Measurements from ENCODE around the gene PAQR9.

Gene PAQR9

DNA sequence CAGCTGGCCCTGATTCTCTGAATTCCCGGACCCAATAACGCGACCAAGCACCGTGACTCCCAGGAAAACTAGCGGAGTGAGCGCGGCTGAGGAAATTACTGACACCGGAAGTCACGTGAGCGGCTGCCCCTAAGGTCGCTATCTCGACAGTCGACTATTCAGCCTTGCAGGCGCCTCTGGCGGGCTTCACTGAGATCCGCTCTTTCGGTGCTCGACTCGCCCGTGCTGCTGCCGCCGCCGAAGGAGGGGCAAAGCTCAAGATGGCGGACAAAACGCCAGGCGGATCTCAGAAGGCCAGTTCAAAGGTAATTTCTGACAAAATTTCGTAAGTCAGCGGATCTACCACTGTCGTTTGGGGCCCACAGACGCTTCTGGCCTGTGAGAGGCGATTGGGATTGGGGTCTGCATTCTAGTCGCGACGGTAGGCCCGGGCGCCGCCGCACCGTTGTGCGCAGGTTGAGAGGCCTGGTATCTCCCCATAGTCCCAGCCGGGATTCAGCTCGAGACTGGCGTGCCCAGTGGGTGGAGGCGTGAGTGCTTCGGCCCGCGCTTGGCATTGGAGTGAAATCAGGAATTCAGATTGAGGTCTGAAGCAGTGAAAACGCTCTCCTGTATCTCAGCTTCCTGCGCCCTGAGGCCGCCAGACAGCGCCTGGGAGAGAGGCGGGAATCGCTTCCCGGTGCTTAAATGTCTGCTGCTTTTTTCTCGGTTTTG, 38.1 kb upstream of the PAQR9 start, which contains the start of gene U2SURP:
TSS of gene U2SURP (plus strand) at position 202 of the 714 bp plus-strand sequence. CDS start at position 261, 59 bp downstream.
- peak; percentile 99 for DNase-seq (ENCODE audit: low read depth, low spot score)
- peak within 1 kb of the TSS; percentile 99 for H3K4me3 ChIP-seq (ENCODE audit: low read depth, low read length)
- in situ Hi-C loops (cut with HindIII; ENCODE audit: low sequenced_read_pairs), result no loop called here
- TF ChIP-seq, protein P1, sequence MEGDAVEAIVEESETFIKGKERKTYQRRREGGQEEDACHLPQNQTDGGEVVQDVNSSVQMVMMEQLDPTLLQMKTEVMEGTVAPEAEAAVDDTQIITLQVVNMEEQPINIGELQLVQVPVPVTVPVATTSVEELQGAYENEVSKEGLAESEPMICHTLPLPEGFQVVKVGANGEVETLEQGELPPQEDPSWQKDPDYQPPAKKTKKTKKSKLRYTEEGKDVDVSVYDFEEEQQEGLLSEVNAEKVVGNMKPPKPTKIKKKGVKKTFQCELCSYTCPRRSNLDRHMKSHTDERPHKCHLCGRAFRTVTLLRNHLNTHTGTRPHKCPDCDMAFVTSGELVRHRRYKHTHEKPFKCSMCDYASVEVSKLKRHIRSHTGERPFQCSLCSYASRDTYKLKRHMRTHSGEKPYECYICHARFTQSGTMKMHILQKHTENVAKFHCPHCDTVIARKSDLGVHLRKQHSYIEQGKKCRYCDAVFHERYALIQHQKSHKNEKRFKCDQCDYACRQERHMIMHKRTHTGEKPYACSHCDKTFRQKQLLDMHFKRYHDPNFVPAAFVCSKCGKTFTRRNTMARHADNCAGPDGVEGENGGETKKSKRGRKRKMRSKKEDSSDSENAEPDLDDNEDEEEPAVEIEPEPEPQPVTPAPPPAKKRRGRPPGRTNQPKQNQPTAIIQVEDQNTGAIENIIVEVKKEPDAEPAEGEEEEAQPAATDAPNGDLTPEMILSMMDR (IDR thresholded peaks at IDR 0.05; ENCODE audit: low read depth, low read length), result no peak

DNA sequence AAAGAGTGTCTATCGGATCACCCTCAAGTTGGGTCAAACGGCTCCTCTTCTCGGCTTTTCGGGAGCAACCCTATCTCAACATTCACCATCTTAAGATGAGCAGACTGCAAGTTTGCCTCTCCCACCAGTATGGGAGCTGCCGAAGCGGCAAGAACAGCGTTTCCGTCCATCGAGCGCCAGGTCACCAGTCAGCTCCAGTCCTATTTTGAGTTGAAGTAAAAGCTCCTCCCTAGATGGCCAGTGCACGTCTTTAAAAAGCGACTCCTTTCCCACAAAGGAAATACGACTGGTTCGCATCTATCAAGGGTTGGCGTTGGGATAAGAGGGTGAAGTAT, 37.5 kb upstream of the PAQR9 start:
- peak overlapping the region; percentile 99 for H3K4me3 ChIP-seq (ENCODE audit: low read depth, low read length)
- in situ Hi-C loops (cut with HindIII; ENCODE audit: low sequenced_read_pairs), result no loop called here
- DNase-seq (ENCODE audit: low read depth, low spot score), result no peak
- TF ChIP-seq, protein P1 (IDR thresholded peaks at IDR 0.05; ENCODE audit: low read depth, low read length), result no peak

DNA sequence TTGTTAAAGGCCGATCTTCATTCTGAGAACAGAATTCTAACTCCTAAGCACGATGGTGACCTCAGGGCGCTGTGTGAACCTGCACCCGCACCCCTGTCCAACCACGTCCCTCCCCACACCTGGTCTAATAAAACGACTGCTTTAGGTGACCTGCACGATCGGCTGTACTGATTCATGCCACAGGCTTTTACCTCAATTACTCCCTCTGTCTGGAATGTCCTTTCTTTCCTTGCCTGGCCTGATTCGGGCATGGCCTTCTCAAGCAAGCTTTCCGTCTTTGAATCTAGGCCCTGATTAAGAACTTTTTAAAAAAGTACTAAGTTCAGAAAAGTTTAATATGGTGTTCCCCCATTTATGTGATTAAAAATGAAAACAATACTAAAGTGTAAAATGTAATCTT, 37.1 kb upstream of the PAQR9 start:
- in situ Hi-C loops (cut with HindIII; ENCODE audit: low sequenced_read_pairs), result no loop called here
- DNase-seq (ENCODE audit: low read depth, low spot score), result peak; percentile 56
- TF ChIP-seq, protein P1 (IDR thresholded peaks at IDR 0.05; ENCODE audit: low read depth, low read length), result no peak
- H3K4me3 ChIP-seq (ENCODE audit: low read depth, low read length), result peak overlapping the region; percentile 99

DNA sequence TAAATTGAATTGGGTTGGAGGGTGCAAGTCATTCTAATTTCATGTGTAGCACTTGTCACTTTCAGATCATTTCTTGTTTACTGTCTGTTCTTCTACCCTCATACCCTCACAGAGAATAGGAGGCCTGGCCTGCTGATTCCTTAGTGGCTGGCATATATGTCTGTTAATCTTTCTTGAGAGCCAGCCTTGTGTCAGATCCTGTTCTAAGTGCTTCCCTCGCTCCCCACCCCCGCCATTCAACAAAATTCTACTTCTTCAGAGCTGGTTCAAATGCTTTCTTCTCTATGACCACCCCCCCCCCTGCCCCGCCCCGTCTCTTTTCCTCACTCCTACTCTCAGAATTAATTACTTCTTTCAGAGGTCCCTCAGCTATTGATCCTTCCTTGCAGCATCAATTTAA, 36.4 kb upstream of the PAQR9 start:
- peak overlapping the region; percentile 99 for H3K4me3 ChIP-seq (ENCODE audit: low read depth, low read length)
- TF ChIP-seq, protein P1 (IDR thresholded peaks at IDR 0.05; ENCODE audit: low read depth, low read length), result no peak
- no peak for DNase-seq (ENCODE audit: low read depth, low spot score)
- in situ Hi-C loops (cut with HindIII; ENCODE audit: low sequenced_read_pairs), result no loop called here

DNA sequence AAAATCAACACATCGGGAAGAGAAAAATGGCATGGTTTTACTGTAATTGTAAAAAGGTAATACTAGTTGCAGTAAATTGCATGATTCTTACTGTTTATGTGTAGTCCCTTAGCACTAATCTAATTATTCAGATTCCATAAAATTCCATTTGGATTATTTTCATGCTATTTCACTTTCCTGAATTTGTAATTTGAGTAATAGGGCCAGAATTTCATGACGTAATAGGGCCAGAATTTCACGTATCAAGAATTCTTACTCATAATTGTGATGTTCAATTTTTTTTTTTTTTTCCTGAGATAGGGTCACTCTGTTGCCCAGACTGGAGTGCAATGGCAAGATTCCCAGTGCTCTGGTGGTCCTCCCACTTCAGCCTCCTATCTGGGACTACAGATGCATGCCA, 35.0 kb upstream of the PAQR9 start:
- DNase-seq (ENCODE audit: low read depth, low spot score), result no peak
- in situ Hi-C loops (cut with HindIII; ENCODE audit: low sequenced_read_pairs), result no loop called here

DNA sequence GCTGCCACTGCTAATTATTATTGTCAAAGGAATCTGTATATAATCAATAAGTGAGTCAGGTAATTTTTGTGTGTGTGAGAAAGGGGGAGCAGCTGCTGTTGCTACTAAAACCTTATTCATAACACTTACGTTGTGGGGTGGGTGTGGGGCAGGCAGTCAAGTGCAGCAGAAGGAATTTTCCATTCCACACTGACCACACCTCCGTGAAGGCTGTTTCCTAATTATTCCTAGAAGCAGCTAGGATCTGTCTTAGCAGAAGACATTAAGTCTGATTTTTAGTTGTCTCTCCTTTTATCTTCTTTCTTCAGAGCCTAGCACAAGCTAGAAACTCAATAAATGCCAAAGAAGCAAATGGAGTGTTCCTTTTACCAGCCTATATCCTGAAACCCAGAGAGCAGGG, 33.9 kb upstream of the PAQR9 start:
- TF ChIP-seq, protein P1 (IDR thresholded peaks at IDR 0.05; ENCODE audit: low read depth, low read length), result no peak
- no peak for DNase-seq (ENCODE audit: low read depth, low spot score)
- in situ Hi-C loops (cut with HindIII; ENCODE audit: low sequenced_read_pairs), result no loop called here
- H3K4me3 ChIP-seq (ENCODE audit: low read depth, low read length), result no peak overlapping the region

More for the DNA sequence above, 35.0 kb upstream of the PAQR9 start:
- TF ChIP-seq, protein P1 (IDR thresholded peaks at IDR 0.05; ENCODE audit: low read depth, low read length), result no peak
- H3K4me3 ChIP-seq (ENCODE audit: low read depth, low read length), result no peak overlapping the region

All from astrocyte of the spinal cord (primary cell).